Naive thymus-derived CD4-positive, alpha-beta T cell (primary cell): ENCODE measurements around the gene ROS1. TPM values are rescaled to one million over a fixed set of nuclear protein-coding genes. Genes with fewer than 3 reads are reported as not detected.

Source experiments
- ATAC-seq: fragments of 150-1000 bp; cut with Tn5 transposase; 2 replicates; pipeline ENCODE4 v1.10.0; 2021; ENCODE audit warnings: mild to moderate bottlenecking, moderate library complexity
- CTCF ChIA-PET: fragments of 350-600 bp; sonication (Branson Sonifier 250); formaldehyde crosslinking; loops from one replicate; lab custom pipeline; 2021; ENCODE audit warnings: antibody characterized with exemption; lab: Charles Lee
- POLR2A ChIA-PET: fragments of 350-600 bp; sonication (Branson Sonifier 250); formaldehyde crosslinking; loops from one replicate; lab custom pipeline; 2021; ENCODE audit warnings: antibody characterized with exemption, inconsistent platforms; lab: Charles Lee
- DNase-seq, 9 donors: peaks; one replicate each; pipeline versions ENCODE4 v3.0.0 to v3.0.0-alpha.2; 2020 to 2022; ENCODE audit warnings: mixed read lengths in 1 of 9
- H3K27ac ChIP-seq: one replicate; pipeline ENCODE4 v1.7.0; 2013; ENCODE audit warnings: mild to moderate bottlenecking, low read depth, low read length, moderate library complexity
- H3K27me3 ChIP-seq, 2 donors: one replicate each; pipeline ENCODE4 v1.7.0; 2013; ENCODE audit warnings: low read length in 2 of 2, mild to moderate bottlenecking in 2 of 2, moderate library complexity in 2 of 2; ENCODE audit not compliant: control insufficient read depth in 2 of 2, insufficient read depth in 2 of 2
- H3K36me3 ChIP-seq, 3 experiments: 1 replicate in 2 of 3; 2 replicates in 1 of 3; pipeline ENCODE4 v1.7.0; 2013; ENCODE audit warnings: low read length in 3 of 3, mild to moderate bottlenecking in 3 of 3, moderate library complexity in 1 of 3; ENCODE audit not compliant: insufficient read depth in 3 of 3, control insufficient read depth in 2 of 3
- H3K4me1 ChIP-seq, 2 donors: one replicate each; pipeline ENCODE4 v1.7.0; 2013; ENCODE audit warnings: low read length in 2 of 2, mild to moderate bottlenecking in 2 of 2, moderate library complexity in 1 of 2; ENCODE audit not compliant: control insufficient read depth in 2 of 2, insufficient read depth in 2 of 2
- H3K4me3 ChIP-seq: 2 replicates; pipeline ENCODE4 v1.7.0; 2013; ENCODE audit warnings: mild to moderate bottlenecking, low read length
- H3K9me3 ChIP-seq, 3 experiments: 1 replicate in 2 of 3; 2 replicates in 1 of 3; pipeline ENCODE4 v1.7.0; 2013; ENCODE audit warnings: low read length in 3 of 3; ENCODE audit not compliant: control insufficient read depth in 2 of 3
- H3K27ac Mint-ChIP-seq, 9 donors: one replicate each; pipeline ENCODE4 v1.8.0; 2020 to 2022; ENCODE audit warnings: mixed read lengths in 9 of 9, mild to moderate bottlenecking in 8 of 9, moderate library complexity in 5 of 9, inconsistent platforms in 2 of 9
- H3K27me3 Mint-ChIP-seq, 5 donors: one replicate each; pipeline ENCODE4 v1.8.0; 2021 to 2022; ENCODE audit warnings: mixed read lengths in 5 of 5, mild to moderate bottlenecking in 1 of 5
- H3K36me3 Mint-ChIP-seq, 5 donors: one replicate each; pipeline ENCODE4 v1.8.0; 2020 to 2022; ENCODE audit warnings: mixed read lengths in 5 of 5, mild to moderate bottlenecking in 3 of 5, inconsistent platforms in 1 of 5
- H3K4me1 Mint-ChIP-seq, 7 donors: one replicate each; pipeline ENCODE4 v1.8.0; 2020 to 2022; ENCODE audit warnings: mixed read lengths in 7 of 7, mild to moderate bottlenecking in 3 of 7, inconsistent platforms in 1 of 7
- H3K4me3 Mint-ChIP-seq, 10 donors: one replicate each; pipeline ENCODE4 v1.8.0; 2020 to 2022; ENCODE audit warnings: mild to moderate bottlenecking in 10 of 10, mixed read lengths in 10 of 10, moderate library complexity in 6 of 10, inconsistent platforms in 2 of 10
- H3K9me3 Mint-ChIP-seq, 11 donors: one replicate each; pipeline ENCODE4 v1.8.0; 2020 to 2022; ENCODE audit warnings: mixed read lengths in 11 of 11, mild to moderate bottlenecking in 4 of 11, inconsistent platforms in 1 of 11, moderate library complexity in 1 of 11
- intact Hi-C, 2 donors: fragments of 100-400 bp; cut with micrococcal nuclease; formaldehyde crosslinking; loops; one replicate each; pipeline ENCODE4 v1.15.1; 2023
- polyA plus RNA-seq, 2 donors: library from polyadenylated mRNA; unstranded; fragments of 300-500 nt; fragmentation: Illumina TruSeq; gene quantifications; one replicate each; pipeline ENCODE4 v1.2.3, GENCODE V29; 2021
- total RNA-seq, 6 experiments: library from RNA in 5 of 6; stranded (reverse) in 5 of 6; gene quantifications; 1 replicate in 5 of 6; 2 replicates in 1 of 6; pipeline ENCODE4 v1.2.3 and lab custom pipeline; 2021 to 2026

Gene ROS1
- total and polyA plus RNA-seq, 7 experiments from 2014 or later, result not detected

DNA sequence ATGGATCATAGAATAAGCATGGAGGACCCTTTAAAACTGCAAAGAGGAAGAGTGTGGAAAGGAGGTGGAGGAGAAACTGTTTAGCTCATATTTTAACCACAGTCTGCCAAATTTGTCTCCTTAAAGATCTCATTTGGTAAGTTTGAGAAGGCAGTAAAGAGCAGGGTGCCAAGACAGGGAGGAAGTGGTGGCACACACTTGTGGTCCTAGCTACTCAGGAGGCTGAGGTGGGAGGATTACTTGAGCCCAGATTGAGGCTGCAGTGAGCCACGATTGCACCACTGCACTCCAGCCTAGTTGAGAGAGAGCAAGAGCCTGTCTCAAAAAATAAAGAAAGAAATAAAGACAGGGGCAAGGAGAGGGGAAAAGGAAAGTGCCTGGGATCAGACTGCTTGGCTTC is 39.9 kb upstream of the ROS1 start:
- ATAC-seq (no peak), DNase-seq (no peak)
- Histone ChIP-seq H3K4me3 (no peak overlapping the region), H3K27ac (no peak overlapping the region), H3K4me1 (peaks cover 0 to 7% of the 10 kb centered on the region in 2 donors), H3K9me3 (no peaks in the 10 kb centered on the region), H3K27me3 (no peaks in the 10 kb centered on the region), H3K36me3 (no peaks in the 10 kb centered on the region)
- no peak overlapping the region for H3K4me3 Mint-ChIP-seq
- H3K27ac Mint-ChIP-seq, result peak overlapping the region in 1 of 9 donors; percentile 66
- ChIA-PET CTCF (no interaction called here), POLR2A (no interaction called here)
- peaks cover 0 to 23% (median 0%) of the 10 kb centered on the region in 7 donors for H3K4me1 Mint-ChIP-seq
- H3K9me3 Mint-ChIP-seq, result no peaks in the 10 kb centered on the region
- intact Hi-C loops, result no loop called here
- peaks cover 3 to 34% (median 5%) of the 10 kb centered on the region in 5 donors for H3K27me3 Mint-ChIP-seq
- no peaks in the 10 kb centered on the region for H3K36me3 Mint-ChIP-seq

GRCh38 chr6:117464700-117465099 is 39.0 kb upstream of the ROS1 start:
- intact Hi-C loops, result no loop called here
- H3K9me3 ChIP-seq, result no peaks in the 10 kb centered on the region
- Mint-ChIP-seq H3K9me3 (no peaks in the 10 kb centered on the region), H3K36me3 (no peaks in the 10 kb centered on the region), H3K27me3 (peaks cover 4 to 34% (median 5%) of the 10 kb centered on the region in 5 donors), H3K4me3 (no peak overlapping the region), H3K27ac (no peak overlapping the region), H3K4me1 (peaks cover 0 to 22% (median 0%) of the 10 kb centered on the region in 7 donors)
- ChIA-PET POLR2A (interaction anchor here (0.8 kb wide), 1 partner anchor 17 kb away, joined by 3 read pairs; no protein-coding TSS in a partner anchor), CTCF (no interaction called here)
- H3K36me3 ChIP-seq, result no peaks in the 10 kb centered on the region
- no peak for DNase-seq
- H3K27ac ChIP-seq, result no peak overlapping the region
- no peaks in the 10 kb centered on the region for H3K27me3 ChIP-seq
- H3K4me3 ChIP-seq, result no peak overlapping the region
- H3K4me1 ChIP-seq, result peaks cover 0 to 7% of the 10 kb centered on the region in 2 donors
- ATAC-seq, result no peak

DNA sequence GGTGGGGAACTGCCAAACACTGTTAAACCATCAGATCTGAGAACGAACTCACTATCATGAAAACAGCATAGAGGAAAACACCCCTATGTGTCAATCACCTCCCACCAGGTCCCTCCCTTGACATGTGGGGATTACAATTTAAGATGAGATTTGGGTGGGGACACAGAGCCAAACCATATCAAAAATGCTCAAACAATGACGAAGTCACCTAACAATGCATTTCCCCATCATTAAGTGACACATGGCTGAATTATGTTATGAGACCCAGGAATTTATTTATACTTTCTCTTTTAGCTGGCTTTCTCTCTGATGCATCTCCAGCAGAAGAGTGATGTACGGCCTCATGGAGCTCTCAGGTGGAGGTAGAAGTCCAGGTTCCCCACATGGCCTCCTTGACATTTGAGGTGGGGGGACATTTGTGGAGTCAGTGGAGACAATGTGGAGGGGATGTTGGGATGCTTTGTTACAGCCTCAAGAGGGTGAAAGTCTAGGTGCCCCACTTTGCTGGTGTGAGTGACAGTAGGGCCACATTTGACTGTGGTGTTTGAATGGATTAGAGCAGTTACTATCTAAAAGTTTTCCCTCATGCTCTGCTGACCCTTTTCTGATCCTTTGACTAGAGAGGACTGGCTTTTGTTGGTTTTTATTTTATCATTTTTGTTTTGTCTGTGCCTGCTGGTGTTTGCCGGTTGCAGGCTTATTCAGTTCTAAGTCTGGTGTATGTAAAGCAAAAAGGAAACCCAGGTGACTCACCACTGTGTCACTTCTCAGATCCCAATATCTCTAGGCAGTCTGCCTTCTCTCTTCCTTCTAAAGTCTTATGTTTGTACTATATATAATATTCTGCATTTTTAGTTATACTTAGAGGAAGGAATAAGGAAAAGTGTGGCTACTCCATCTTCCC is 38.3 kb upstream of the ROS1 start:
- Mint-ChIP-seq H3K4me1 (peaks cover 0 to 19% (median 0%) of the 10 kb centered on the region in 7 donors), H3K36me3 (no peaks in the 10 kb centered on the region), H3K27ac (peak overlapping the region in 2 of 9 donors; percentile 17 to 25), H3K4me3 (peak overlapping the region in 1 of 10 donors; percentile 21), H3K27me3 (peaks cover 4 to 33% (median 5%) of the 10 kb centered on the region in 5 donors), H3K9me3 (no peaks in the 10 kb centered on the region)
- Histone ChIP-seq H3K4me3 (no peak overlapping the region), H3K27ac (no peak overlapping the region), H3K27me3 (no peaks in the 10 kb centered on the region), H3K4me1 (peaks cover 0 to 4% of the 10 kb centered on the region in 2 donors), H3K9me3 (no peaks in the 10 kb centered on the region), H3K36me3 (no peaks in the 10 kb centered on the region)
- intact Hi-C loops, result no loop called here
- DNase-seq, result no peak
- ChIA-PET CTCF (no interaction called here), POLR2A (interaction anchor here (0.8 kb wide), 1 partner anchor 17 kb away, joined by 3 read pairs; no protein-coding TSS in a partner anchor)
- no peak for ATAC-seq

DNA sequence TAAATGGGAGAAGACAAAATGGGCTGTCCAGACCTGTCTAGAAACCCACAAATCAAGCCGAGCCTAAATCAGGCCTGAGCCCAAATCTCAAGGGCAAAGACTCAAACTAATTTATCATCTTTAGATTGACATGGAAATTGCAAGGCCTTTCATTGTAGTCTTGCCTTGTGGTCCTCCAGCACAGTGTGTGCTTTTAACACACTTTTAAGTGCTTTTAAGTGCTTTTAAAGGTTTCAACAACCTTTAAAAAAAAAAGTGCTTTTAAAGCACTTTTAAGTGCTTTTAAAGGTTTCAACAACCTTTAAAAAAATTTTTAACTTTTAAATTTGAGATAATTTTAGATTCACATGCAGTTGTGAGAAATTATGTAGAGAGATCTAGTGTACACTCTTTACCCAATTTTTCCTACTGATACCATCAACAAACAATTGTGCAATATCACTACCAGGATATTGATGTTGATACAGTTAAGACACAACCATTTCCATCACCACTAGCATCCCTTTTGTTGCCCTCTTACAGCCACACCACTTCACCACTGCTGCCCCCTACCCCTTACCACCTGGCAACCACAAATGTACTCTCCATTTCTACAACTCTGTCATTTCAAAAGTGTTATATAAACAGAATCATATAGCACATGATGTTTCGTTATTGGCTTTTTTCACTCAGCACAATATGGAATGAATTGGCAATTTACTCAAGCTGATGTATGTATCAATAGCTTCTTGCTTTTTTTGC is 33.6 kb upstream of the ROS1 start:
- peaks cover 0 to 15% (median 0%) of the 10 kb centered on the region in 7 donors for H3K4me1 Mint-ChIP-seq
- DNase-seq, result no peak
- H3K27ac ChIP-seq, result no peak overlapping the region
- H3K36me3 ChIP-seq, result no peaks in the 10 kb centered on the region
- CTCF ChIA-PET, result interaction anchor here (1.3 kb wide), 1 partner anchor 9 kb away, joined by 4 read pairs; no protein-coding TSS in a partner anchor
- no peak for ATAC-seq
- H3K4me1 ChIP-seq, result no peaks in the 10 kb centered on the region
- no peak overlapping the region for H3K27ac Mint-ChIP-seq
- POLR2A ChIA-PET, result no interaction called here
- H3K27me3 Mint-ChIP-seq, result peaks cover 0 to 38% (median 5%) of the 10 kb centered on the region in 5 donors
- no peaks in the 10 kb centered on the region for H3K9me3 Mint-ChIP-seq
- H3K4me3 ChIP-seq, result no peak overlapping the region
- H3K4me3 Mint-ChIP-seq, result no peak overlapping the region
- no peaks in the 10 kb centered on the region for H3K9me3 ChIP-seq
- intact Hi-C loops, result no loop called here
- no peaks in the 10 kb centered on the region for H3K36me3 Mint-ChIP-seq
- no peaks in the 10 kb centered on the region for H3K27me3 ChIP-seq

- no peaks in the 10 kb centered on the region for H3K9me3 Mint-ChIP-seq
- DNase-seq, result no peak
- H3K4me3 ChIP-seq, result no peak overlapping the region
- no peaks in the 10 kb centered on the region for H3K36me3 ChIP-seq
- ChIA-PET CTCF (no interaction called here), POLR2A (no interaction called here)
- intact Hi-C loops, result no loop called here
- H3K4me1 Mint-ChIP-seq, result peaks cover 0 to 3% (median 0%) of the 10 kb centered on the region in 7 donors
- H3K4me3 Mint-ChIP-seq, result no peak overlapping the region
- no peaks in the 10 kb centered on the region for H3K36me3 Mint-ChIP-seq
- no peak overlapping the region for H3K27ac ChIP-seq
- peaks cover 0 to 44% (median 9%) of the 10 kb centered on the region in 5 donors for H3K27me3 Mint-ChIP-seq
- H3K9me3 ChIP-seq, result no peaks in the 10 kb centered on the region
- no peaks in the 10 kb centered on the region for H3K4me1 ChIP-seq
- H3K27ac Mint-ChIP-seq, result no peak overlapping the region
- no peaks in the 10 kb centered on the region for H3K27me3 ChIP-seq
- ATAC-seq, result no peak
Observed at GRCh38 chr6:117456998-117457397, 31.3 kb upstream of the ROS1 start.

DNA sequence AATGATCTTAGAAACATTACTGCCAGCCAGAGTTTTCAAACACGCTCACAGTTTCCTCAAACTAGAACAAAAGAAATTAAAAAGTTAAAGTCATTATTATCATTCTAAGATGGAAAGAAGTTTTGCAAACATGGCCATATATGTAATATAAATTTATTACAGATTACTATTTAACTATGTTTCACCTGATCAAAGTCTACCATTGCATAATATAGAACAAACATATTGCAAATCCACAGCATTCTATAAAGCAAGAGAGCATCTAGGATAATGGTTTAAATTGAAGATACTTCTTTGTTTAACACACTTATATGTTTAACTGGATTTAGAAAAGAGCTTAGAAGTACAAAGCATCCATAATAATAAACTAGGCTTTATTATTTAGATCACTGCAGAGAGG is 30.5 kb upstream of the ROS1 start:
- no peaks in the 10 kb centered on the region for H3K27me3 ChIP-seq
- DNase-seq (no peak), ATAC-seq (no peak)
- no peaks in the 10 kb centered on the region for H3K36me3 ChIP-seq
- no peak overlapping the region for H3K4me3 ChIP-seq
- no peaks in the 10 kb centered on the region for H3K9me3 Mint-ChIP-seq
- no peaks in the 10 kb centered on the region for H3K36me3 Mint-ChIP-seq
- peaks cover 0 to 50% (median 9%) of the 10 kb centered on the region in 5 donors for H3K27me3 Mint-ChIP-seq
- H3K9me3 ChIP-seq, result no peaks in the 10 kb centered on the region
- H3K4me3 Mint-ChIP-seq, result no peak overlapping the region
- ChIA-PET CTCF (no interaction called here), POLR2A (no interaction called here)
- no peak overlapping the region for H3K27ac Mint-ChIP-seq
- no peaks in the 10 kb centered on the region for H3K4me1 ChIP-seq
- H3K4me1 Mint-ChIP-seq, result peaks cover 0 to 3% (median 0%) of the 10 kb centered on the region in 7 donors
- intact Hi-C loops, result no loop called here
- no peak overlapping the region for H3K27ac ChIP-seq
